GM12801 (cell line): ENCODE measurements around the gene RNF112.

Experiments used
- CTCF ChIP-seq: IDR thresholded peaks from one replicate; pipeline ENCODE4 v1.5.1; 2011; ENCODE audit warnings: control low read depth; ENCODE audit not compliant: insufficient read length; ENCODE audit errors: extremely low read depth

RNF112 gene

GRCh38 chr17:19387921-19388521 lies 23.0 kb upstream of the RNF112 start:
- TF ChIP-seq CTCF = no peak

GRCh38 chr17:19388791-19389785 lies 21.9 kb upstream of the RNF112 start:
- no peak for TF ChIP-seq CTCF

GRCh38 chr17:19390951-19391350 lies 20.1 kb upstream of the RNF112 start:
- TF ChIP-seq CTCF = no peak

GRCh38 chr17:19391432-19391831 lies 19.6 kb upstream of the RNF112 start:
- no peak for TF ChIP-seq CTCF

GRCh38 chr17:19392303-19392702 lies 18.7 kb upstream of the RNF112 start:
- no peak for TF ChIP-seq CTCF

GRCh38 chr17:19397556-19398041 lies 13.4 kb upstream of the RNF112 start:
- no peak for TF ChIP-seq CTCF
